T-cell (primary cell): ENCODE data around the gene C6orf163. TPM values are rescaled to one million over a fixed set of nuclear protein-coding genes. Genes with fewer than 3 reads are reported as not detected.
A peak's percentile ranks its signal among the peaks of the same experiment; 100 is the strongest.

ENCODE experiments used
- ATAC-seq, 4 experiments: fragments of 200-7000 bp in 3 of 4; fragments of 150-1000 bp in 1 of 4; cut with Tn5 transposase; replicated peaks in 1 of 4; 1 replicate in 3 of 4; 2 replicates in 1 of 4; pipeline ENCODE4 v1.10.0; 2021; ENCODE audit warnings: moderate library complexity in 3 of 4, mild to moderate bottlenecking in 2 of 4, moderate number of reproducible peaks in 1 of 4
- CTCF ChIA-PET, 2 donors: fragments of 300-600 bp; sonication (Branson Sonifier 250); formaldehyde crosslinking; loops; one replicate each; lab custom pipeline; 2022; ENCODE audit warnings: antibody characterized with exemption in 2 of 2; lab: Charles Lee
- POLR2A ChIA-PET, 2 donors: fragments of 300-600 bp; sonication (Branson Sonifier 250); formaldehyde crosslinking; loops; one replicate each; lab custom pipeline; 2022; ENCODE audit warnings: antibody characterized with exemption in 2 of 2; lab: Charles Lee
- DNase-seq, 35 experiments: peaks; one replicate each; pipeline versions ENCODE4 v3.0.0 to v3.0.0-alpha.2; 2013 to 2023
- H3K27ac ChIP-seq: one replicate; pipeline ENCODE4 v1.5.1; 2013; ENCODE audit warnings: low read length
- H3K27me3 ChIP-seq, 2 experiments: replicated peaks in 1 of 2; 1 replicate in 1 of 2; 2 replicates in 1 of 2; pipeline versions ENCODE4 v1.6.1 to v1.7.0; 2013; ENCODE audit warnings: low read length in 1 of 2, mixed read lengths in 1 of 2; ENCODE audit not compliant: control insufficient read depth in 2 of 2, insufficient read depth in 2 of 2; ENCODE audit errors: extremely low read depth in 1 of 2
- H3K36me3 ChIP-seq, 2 donors: 1 replicate in 1 of 2; 2 replicates in 1 of 2; pipeline versions ENCODE4 v1.6.1 to v1.7.0; 2013; ENCODE audit warnings: low read length in 1 of 2; ENCODE audit not compliant: control insufficient read depth in 2 of 2, insufficient read depth in 1 of 2; ENCODE audit errors: extremely low read depth in 1 of 2
- H3K4me1 ChIP-seq, 2 experiments: 1 replicate in 1 of 2; 2 replicates in 1 of 2; pipeline versions ENCODE4 v1.6.1 to v1.7.0; 2013; ENCODE audit warnings: low read length in 2 of 2, mixed read lengths in 1 of 2; ENCODE audit not compliant: insufficient read depth in 2 of 2, control insufficient read depth in 1 of 2; ENCODE audit errors: extremely low read depth in 1 of 2
- H3K4me3 ChIP-seq, 2 donors: 1 replicate in 1 of 2; 2 replicates in 1 of 2; pipeline versions ENCODE4 v1.5.1 to v1.7.0; 2013; ENCODE audit warnings: mild to moderate bottlenecking in 2 of 2, low read length in 1 of 2, moderate library complexity in 1 of 2; ENCODE audit not compliant: control insufficient read depth in 1 of 2; ENCODE audit errors: extremely low read depth in 1 of 2
- H3K9me3 ChIP-seq: 2 replicates; pipeline ENCODE4 v1.7.0; 2013
- H3K27ac Mint-ChIP-seq, 2 donors: one replicate each; pipeline ENCODE4 v1.8.0; 2020 to 2021; ENCODE audit warnings: mild to moderate bottlenecking in 2 of 2, mixed read lengths in 2 of 2
- H3K27me3 Mint-ChIP-seq, 2 donors: one replicate each; pipeline ENCODE4 v1.8.0; 2021 to 2022; ENCODE audit warnings: mixed read lengths in 2 of 2
- H3K36me3 Mint-ChIP-seq: one replicate; pipeline ENCODE4 v1.8.0; 2021; ENCODE audit warnings: mixed read lengths
- H3K4me1 Mint-ChIP-seq, 3 donors: one replicate each; pipeline ENCODE4 v1.8.0; 2020 to 2022; ENCODE audit warnings: mixed read lengths in 3 of 3, mild to moderate bottlenecking in 1 of 3
- H3K4me3 Mint-ChIP-seq, 3 donors: one replicate each; pipeline ENCODE4 v1.8.0; 2020 to 2022; ENCODE audit warnings: mild to moderate bottlenecking in 3 of 3, mixed read lengths in 3 of 3, moderate library complexity in 3 of 3
- H3K9me3 Mint-ChIP-seq, 3 donors: one replicate each; pipeline ENCODE4 v1.8.0; 2020 to 2022; ENCODE audit warnings: mixed read lengths in 3 of 3
- WGBS: methylation state at CpG from one replicate; pipeline ENCODE4 v1.1.5; 2013; ENCODE audit warnings: missing lambda C conversion rate; ENCODE audit not compliant: insufficient coverage; 5-methylcytosine and 5-hydroxymethylcytosine counted together
- total RNA-seq, 35 experiments: library from RNA in 6 of 35; stranded (reverse) in 6 of 35; fragments of 120-200 nt in 1 of 35; gene quantifications; one replicate each; pipeline versions ENCODE4 v1.2.1 to v1.2.4 and lab custom pipeline; 2013 to 2026

Gene C6orf163
- total RNA-seq, 5 donors from 2014 or later (not counting 1 experiment from before 2014, with no cell fraction given), result 2.6 to 4.5 (median 3.3) TPM

- ChIA-PET CTCF (interaction anchor here (0.7 to 1.5 kb wide), 3 partner anchors 15 to 462 kb away, joined by 6 to 10 read pairs (median 7); no protein-coding TSS in a partner anchor), POLR2A (interaction anchor here (0.5 to 1.5 kb wide), 8 partner anchors 17 to 1892 kb away, joined by 3 to 14 read pairs (median 4); partner anchors contain the start of gene PNRC1 (in 1 of the 2))
- DNase-seq, result peak; percentile 61 to 90 (median 73)
- Mint-ChIP-seq H3K27ac (peak within 1 kb of the TSS; percentile 65 to 85), H3K4me1 (peaks cover 5 to 7% (median 6%) of the 10 kb centered on the region in 3 donors), H3K9me3 (no peaks in the 10 kb centered on the region), H3K36me3 (no peaks in the 10 kb centered on the region), H3K4me3 (peak within 1 kb of the TSS; percentile 83 to 86 (median 83)), H3K27me3 (peaks cover 10% of the 10 kb centered on the region in 2 donors)
- Histone ChIP-seq H3K9me3 (no peaks in the 10 kb centered on the region), H3K27me3 (peaks cover 4 to 10% of the 10 kb centered on the region in 2 experiments), H3K36me3 (no peaks in the 10 kb centered on the region), H3K4me3 (peak within 1 kb of the TSS; percentile 89 to 92), H3K27ac (peak within 1 kb of the TSS; percentile 40), H3K4me1 (peaks cover 5 to 6% of the 10 kb centered on the region in 2 experiments)
- peak; percentile 83 to 88 (median 86) for ATAC-seq
- under 1% methylated on average over 46 of the region's 82 CpGs for WGBS
Observed at GRCh38 chr6:87407901-87408720, 63.5 kb downstream of the C6orf163 start, which contains the start of gene CFAP206. CFAP206 (plus strand) TSS chr6:87407972; CDS start chr6:87409840, 1,868 bp downstream.

GRCh38 chr6:87408721-87409155 is 64.1 kb downstream of the C6orf163 start:
- CTCF ChIA-PET, result interaction anchor here (0.7 to 1.5 kb wide), 3 partner anchors 15 to 461 kb away, joined by 6 to 10 read pairs (median 7); no protein-coding TSS in a partner anchor
- no peak for DNase-seq
- peak overlapping the region; percentile 65 to 85 for H3K27ac Mint-ChIP-seq

More at GRCh38 chr6:87408721-87409155, 64.1 kb downstream of the C6orf163 start:
- POLR2A ChIA-PET, result interaction anchor here (0.5 to 1.5 kb wide), 8 partner anchors 17 to 1892 kb away, joined by 3 to 14 read pairs (median 4); partner anchors contain the start of gene PNRC1 (in 1 of the 2)
- H3K36me3 Mint-ChIP-seq, result no peaks in the 10 kb centered on the region
- no peak for ATAC-seq
- no peaks in the 10 kb centered on the region for H3K9me3 ChIP-seq
- peak overlapping the region; percentile 83 to 86 (median 83) for H3K4me3 Mint-ChIP-seq
- no peaks in the 10 kb centered on the region for H3K9me3 Mint-ChIP-seq
- peaks cover 4 to 10% of the 10 kb centered on the region in 2 experiments for H3K27me3 ChIP-seq
- peak overlapping the region; percentile 40 for H3K27ac ChIP-seq
- H3K4me1 ChIP-seq, result peaks cover 5 to 6% of the 10 kb centered on the region in 2 experiments
- H3K4me1 Mint-ChIP-seq, result peaks cover 5 to 7% (median 6%) of the 10 kb centered on the region in 3 donors
- H3K36me3 ChIP-seq, result no peaks in the 10 kb centered on the region
- H3K4me3 ChIP-seq, result peak overlapping the region; percentile 89 to 92
- WGBS, result 0% methylated on average over 1 of the region's 5 CpGs
- H3K27me3 Mint-ChIP-seq, result peaks cover 10 to 11% of the 10 kb centered on the region in 2 donors

Other genes starting within 250 kb of the C6orf163 start
- not detected for gene CGA, start 249.7 kb upstream of the C6orf163 start, total RNA-seq
- gene ZNF292, start 189.2 kb upstream of the C6orf163 start, total RNA-seq, result 10 to 100 TPM; 57.7 to 81.5 (median 66.1) TPM
- gene SMIM8, start 22.2 kb upstream of the C6orf163 start, total RNA-seq, result 10 to 100 TPM in 3 of 5 donors, 1 to 10 TPM in 2; 8.6 to 12.4 (median 11.0) TPM
- gene GJB7, start 15.5 kb upstream of the C6orf163 start, total RNA-seq, result under 1 TPM in 1 of 5 donors, not detected in 4; 0.10 TPM
- gene CFAP206, start 63.2 kb downstream of the C6orf163 start, total RNA-seq, result under 1 TPM in 1 of 5 donors, not detected in 4; 0.35 TPM
- 10 to 100 TPM; 11.2 to 18.9 (median 18.7) TPM for gene SLC35A1, start 128.2 kb downstream of the C6orf163 start, total RNA-seq
- 10 to 100 TPM; 27.5 to 31.4 (median 28.4) TPM for gene RARS2, start 245.2 kb downstream of the C6orf163 start, total RNA-seq
- 10 to 100 TPM; 15.9 to 20.9 (median 20.4) TPM for gene ORC3, start 245.3 kb downstream of the C6orf163 start, total RNA-seq